GM21619 (cell line): ENCODE data around the gene PTGR3.

ENCODE experiments used
- ATAC-seq: cut with Tn5 transposase; IDR thresholded peaks from one replicate; pipeline ENCODE4 v1.9.1; 2021; ENCODE audit not compliant: unreplicated experiment

The PTGR3 gene

GRCh38 chr18:75216212-75216910 is 7.4 kb upstream of the PTGR3 start:
- ATAC-seq: no peak

DNA sequence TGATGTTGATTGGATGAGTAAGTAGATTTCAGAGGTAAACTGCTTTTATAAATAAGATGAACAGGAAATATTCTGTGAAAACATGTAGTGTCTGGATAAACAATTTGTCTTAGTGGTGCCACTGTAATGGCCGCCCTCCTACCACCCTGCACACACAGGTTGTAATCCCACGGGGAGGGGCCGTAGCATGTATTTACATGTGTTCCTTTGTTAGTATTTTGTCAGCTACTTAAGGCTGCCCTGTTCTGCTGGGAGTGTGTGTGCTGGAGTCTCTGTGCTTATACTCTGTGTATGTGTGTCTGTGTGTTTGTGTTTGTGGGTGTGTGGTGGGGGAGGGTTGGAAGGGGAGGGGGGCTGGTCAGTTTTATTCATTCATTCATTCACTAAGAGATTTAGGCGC is 6.7 kb upstream of the PTGR3 start:
- no peak for ATAC-seq

GRCh38 chr18:75214766-75215510 is 6.0 kb upstream of the PTGR3 start:
- no peak for ATAC-seq

GRCh38 chr18:75214332-75214690 is 5.4 kb upstream of the PTGR3 start:
- ATAC-seq: no peak

DNA sequence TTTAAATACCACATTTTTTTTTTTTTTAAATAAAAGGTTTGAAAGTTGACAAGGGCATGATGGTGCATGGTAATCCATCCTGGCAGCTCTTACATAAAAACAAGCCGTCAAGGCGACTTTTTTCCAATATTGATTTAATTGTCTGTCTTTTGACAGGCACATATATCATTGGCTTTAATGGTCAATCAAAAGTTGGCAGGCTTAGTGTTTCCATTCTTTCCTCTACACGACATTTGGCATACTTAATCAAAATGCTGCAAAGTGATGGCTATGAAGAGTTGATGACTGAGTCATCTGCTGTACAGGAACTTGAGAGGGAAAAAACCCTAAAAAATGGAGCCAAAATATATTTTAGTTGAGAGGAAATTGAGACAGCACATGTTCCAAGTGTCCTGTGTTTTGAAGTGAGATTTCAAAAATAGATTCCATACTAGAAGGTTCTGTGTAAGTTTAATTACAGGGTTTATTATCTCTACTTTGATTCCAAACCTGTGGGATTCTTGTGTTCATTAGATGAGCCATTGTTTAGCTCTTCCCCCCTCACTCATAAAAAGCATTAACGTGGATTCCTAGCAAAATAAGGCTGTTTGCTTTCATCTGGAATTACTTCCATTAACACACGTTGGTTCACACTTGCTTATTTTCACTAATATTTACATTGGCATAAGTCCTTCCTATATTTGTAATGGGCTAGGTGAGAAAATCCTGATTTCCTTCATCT is 4.8 kb upstream of the PTGR3 start:
- ATAC-seq: no peak

- no peak for ATAC-seq
Observed at GRCh38 chr18:75212751-75213090, 3.8 kb upstream of the PTGR3 start.

DNA sequence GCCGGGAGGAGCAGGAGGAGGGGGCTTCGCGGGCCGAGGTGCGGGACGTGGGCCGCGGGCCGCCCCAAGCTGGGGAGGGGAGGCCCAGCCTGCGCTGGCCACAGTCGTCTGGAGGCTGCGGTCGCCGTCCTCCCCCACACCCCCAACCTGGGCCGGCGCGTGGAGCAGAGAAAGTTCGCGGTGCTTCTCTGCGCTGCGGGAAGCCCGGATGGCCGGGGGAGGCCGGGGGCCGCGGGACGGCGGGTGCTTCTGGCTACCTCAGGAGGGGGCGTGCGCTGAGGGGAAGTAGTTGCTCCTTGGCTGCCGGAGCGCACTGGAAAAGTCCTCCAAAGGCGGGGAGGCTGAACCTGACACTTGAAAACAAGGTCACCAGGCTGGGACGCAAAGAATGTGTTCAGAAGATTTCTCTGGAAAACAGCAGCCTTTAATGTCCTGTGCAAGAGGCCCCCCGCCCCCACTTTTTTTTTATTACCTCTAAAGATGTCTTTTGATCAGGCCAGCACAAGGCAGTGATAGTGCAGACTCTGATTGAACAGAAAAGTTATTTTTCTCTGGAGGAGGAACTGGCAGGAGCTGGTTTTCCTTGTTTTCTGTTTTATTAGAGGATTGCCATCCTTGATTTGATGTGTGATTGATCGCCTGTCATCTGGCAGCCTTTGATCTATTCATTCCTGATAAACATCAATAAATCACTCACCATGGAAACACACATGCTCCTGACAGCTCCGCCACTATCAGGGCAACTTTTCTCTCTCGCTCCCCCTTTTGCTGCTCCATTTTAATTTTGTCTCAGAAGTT is 3.2 kb upstream of the PTGR3 start:
- ATAC-seq: no peak

DNA sequence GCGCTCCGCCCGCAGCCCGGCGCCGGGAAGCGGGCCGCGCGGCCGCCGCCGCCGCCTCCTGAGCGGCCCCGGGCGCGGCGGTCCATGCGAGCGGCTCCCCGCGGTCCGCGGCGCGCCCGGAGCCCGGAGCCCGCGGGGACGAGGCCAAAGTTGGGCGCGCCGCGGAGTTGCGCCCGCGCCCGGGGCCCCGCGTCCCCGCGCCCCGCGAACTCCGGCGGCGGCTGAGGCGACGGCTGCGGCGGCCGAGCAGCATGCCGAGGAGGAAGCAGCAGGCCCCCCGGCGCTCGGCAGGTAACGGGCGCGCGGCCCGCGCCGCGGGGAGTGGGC is 2.6 kb upstream of the PTGR3 start:
- ATAC-seq: no peak

GRCh38 chr18:75211002-75211621 is 2.2 kb upstream of the PTGR3 start:
- ATAC-seq: no peak

GRCh38 chr18:75210274-75211001 is 1.5 kb upstream of the PTGR3 start, which contains the start of gene TSHZ1:
TSHZ1 (plus strand) TSS chr18:75210797; CDS start chr18:75211877, 1,080 bp downstream.
- ATAC-seq: peak; percentile 30

DNA sequence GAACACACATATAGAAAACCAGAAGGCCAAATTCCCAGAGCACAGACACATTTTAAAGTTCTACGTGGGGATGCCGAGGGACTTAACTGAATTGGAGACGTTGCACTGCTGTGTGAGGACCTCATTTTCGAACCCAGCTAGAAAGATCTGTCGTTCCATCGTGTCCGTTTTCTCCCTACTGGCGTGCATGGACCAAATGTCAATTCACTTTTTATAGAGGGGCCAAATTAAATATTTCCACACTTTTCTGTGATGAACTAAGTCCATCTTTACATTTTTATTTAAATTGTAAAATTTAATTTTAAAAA is 966 bp upstream of the PTGR3 start:
- no peak for ATAC-seq

DNA sequence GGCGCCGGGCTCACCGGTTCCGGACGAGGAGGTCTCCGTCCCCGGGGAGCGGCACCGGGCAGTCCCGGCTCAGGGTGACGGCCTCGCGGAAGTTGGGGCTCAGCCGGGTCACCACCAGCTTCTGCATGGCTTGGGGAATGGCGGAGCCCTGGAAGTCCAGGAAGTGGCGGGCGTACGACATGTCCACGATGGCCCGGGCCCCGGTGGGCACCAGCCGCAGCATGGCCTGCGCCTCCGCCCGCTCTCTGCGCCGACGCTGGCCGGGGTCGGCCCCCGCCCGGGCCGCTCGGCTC is 157 bp downstream of the PTGR3 start:
- ATAC-seq: peak; percentile 12

DNA sequence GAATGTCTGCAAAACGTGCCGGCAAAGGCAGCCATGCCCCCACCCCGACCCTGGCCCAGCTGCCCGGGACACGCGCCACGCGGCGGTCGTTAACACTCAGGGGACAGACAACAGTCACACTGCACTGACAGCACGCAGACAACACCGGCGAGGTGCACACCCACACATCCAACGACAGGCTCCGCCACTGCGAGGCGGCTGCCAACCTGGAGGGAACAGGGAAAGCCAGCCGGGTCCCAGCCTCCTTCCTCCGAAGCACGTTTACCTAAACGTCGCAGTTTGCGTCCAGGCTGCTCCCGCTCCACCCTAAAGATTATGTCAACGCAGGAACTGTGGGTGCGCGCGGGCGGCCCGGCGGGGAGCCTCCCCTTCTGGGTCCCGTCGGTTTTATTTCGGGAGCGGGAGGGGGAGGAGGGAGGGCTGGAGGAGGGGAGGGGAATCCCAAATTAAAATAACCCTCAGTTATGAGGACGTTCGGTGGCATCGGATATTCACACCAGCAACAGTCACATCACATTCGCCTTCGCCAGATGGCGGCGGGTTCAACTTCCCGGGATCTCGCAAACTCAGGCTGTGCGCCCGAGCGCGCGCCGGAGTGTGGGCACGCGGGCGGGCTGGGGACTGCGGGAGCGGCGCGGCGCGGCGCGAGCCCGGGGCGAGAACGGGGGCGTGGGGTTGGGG is 644 bp downstream of the PTGR3 start:
- peak; percentile 2 for ATAC-seq

DNA sequence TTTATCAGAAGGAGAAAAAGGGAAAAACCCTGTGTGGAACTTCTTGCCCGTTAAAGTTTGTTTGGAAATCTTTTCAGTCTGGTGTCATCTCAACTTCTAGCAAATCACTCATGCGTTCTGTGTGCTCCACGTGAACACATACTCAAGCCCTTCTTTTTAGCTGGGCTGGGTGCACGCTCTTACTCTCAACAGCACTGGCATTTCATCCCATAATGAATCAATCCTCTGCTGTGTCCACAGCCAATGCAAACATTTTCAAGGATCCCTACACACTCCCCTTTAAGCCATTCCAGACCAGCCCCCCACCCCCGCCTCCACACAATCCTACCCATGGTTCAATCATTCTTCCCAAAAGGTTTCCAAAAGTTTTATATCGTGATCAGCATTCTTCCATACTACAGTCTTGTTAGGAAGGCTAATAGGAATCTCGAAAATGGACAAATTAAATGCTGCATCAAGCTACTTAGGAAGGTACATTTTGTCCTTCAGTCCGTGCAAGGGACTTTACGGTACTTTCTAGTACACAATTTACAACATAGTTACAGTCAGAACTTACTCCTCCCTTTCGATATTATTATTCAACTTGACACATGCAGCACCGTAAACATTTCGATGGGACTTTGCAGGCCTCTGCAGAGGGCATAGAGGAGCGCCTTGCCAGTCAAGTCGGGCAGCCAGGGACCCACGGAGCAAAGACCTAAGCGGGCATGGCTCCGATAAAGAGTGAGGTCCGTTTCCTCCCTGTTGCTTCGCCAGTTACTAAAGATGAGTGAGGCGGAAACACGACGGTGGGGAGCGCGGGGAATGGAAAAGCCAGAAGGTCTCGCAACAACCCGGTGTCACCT is 1.4 kb downstream of the PTGR3 start:
- ATAC-seq: no peak

DNA sequence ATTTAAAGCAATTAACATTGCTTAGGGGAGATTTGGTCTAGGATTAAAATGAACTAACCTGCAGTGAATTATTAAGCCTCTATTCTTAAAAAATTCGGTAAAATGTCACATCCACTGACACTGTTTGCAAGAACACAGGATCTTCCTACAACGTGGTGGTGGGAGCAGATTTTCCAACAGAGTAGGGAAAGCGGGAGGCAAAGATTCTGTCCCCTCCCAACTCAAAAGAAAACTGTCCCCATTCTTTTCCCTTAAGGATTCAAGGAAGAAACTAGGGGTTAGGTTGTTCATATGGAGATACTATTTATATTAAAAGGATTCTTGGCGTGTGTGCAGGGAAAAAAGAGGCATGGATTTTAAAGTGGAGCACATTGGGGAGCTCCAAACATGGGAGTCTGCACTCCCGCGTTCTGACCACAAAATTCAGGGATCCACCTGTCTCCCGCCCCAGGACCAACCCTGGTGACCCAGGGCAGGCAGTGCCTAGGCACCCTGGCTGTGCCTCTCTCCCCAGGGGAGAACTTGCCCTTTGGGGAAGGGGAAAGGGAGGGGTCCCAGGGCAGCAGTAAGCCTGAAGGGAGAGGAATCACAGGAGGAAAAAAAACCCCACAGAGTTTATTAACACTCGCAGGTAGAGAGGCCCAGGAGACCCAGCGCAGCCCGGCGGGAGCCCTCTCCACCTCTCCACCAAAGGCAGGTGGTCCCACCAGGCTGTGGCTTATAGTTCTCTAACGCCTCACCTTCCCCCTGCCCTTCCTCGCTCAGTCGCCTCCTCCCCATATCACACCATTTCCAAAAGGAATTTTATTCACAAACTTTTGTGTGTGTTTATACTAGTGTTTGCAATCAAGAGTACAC is 2.3 kb downstream of the PTGR3 start:
- no peak for ATAC-seq

DNA sequence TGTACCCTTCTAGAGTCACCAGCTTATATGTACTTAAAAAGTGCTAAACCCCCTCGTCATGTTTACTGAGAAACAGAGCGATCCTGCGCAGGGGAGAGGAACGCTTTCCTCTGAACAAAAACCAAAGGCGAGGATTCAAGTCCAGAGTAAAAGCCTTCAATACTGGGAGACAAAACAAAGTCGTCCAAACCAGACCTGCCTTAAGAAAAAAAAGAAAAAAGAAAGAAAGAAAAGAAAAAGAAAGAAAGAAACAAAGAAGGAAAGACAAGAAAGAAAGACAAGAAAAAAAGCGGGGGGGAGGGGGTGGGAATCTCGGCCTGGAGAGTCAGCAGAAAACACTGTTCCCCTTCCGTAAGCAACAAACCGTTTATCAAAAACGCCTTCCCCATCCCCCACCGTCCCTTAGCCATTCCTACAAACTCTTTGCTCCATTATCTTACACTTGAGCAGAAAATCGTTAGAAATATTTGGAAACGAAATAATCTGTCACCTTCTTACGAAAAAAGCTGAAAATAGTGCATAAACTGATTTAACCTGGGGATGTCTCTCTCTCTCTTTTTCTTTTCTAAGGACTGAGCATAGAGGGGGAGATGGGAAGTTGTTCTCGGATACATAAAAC is 3.3 kb downstream of the PTGR3 start:
- ATAC-seq: no peak

GRCh38 chr18:75204732-75205513 is 4.0 kb downstream of the PTGR3 start:
- no peak for ATAC-seq
